HEK293 (cell line): ENCODE data around the gene GALNT16.

ENCODE experiments used
- CTCF ChIA-PET: fragments of 350-600 bp; formaldehyde crosslinking; extraction: SDS; loops from one replicate; lab custom pipeline; 2021; ENCODE audit warnings: antibody characterized with exemption; lab: Yijun Ruan, JAX
- POLR2A ChIA-PET: fragments of 300-600 bp; formaldehyde crosslinking; extraction: SDS; loops from one replicate; lab custom pipeline; 2020; ENCODE audit warnings: antibody characterized with exemption, inconsistent platforms; lab: Yijun Ruan, JAX
- H3K27ac ChIP-seq: fragments of 200-500 bp; sonication (Bioruptor generic); 2 replicates; pipeline ENCODE4 v1.5.1; 2014; ENCODE audit warnings: low read depth, low read length, control low read depth, inconsistent platforms; ENCODE audit errors: extremely low read depth
- H3K36me3 ChIP-seq, 2 experiments: fragments of 200-500 bp in 1 of 2; sonication (Bioruptor generic) in 1 of 2; 1 replicate in 1 of 2; 2 replicates in 1 of 2; pipeline ENCODE4 v1.5.1; 2014 to 2017; ENCODE audit warnings: inconsistent platforms in 2 of 2, low read length in 2 of 2; ENCODE audit not compliant: control insufficient read depth in 2 of 2, insufficient read depth in 1 of 2
- H3K4me1 ChIP-seq: fragments of 200-500 bp; sonication (Bioruptor generic); 2 replicates; pipeline ENCODE4 v1.5.1; 2014; ENCODE audit warnings: mild to moderate bottlenecking, low read length, inconsistent platforms; ENCODE audit not compliant: control insufficient read depth, insufficient read depth
- H3K4me3 ChIP-seq: 2 replicates; pipeline ENCODE4 v1.5.1; 2011; ENCODE audit warnings: low read depth, mild to moderate bottlenecking, control low read depth, low read length, moderate library complexity
- H3K9me3 ChIP-seq: fragments of 200-500 bp; sonication (Bioruptor generic); 2 replicates; pipeline ENCODE4 v1.5.1; 2014; ENCODE audit warnings: low read depth, low read length, inconsistent platforms; ENCODE audit not compliant: control insufficient read depth, insufficient read depth
- FEZF1 ChIP-seq: fragments of 450-650 bp; formaldehyde crosslinking; IDR thresholded peaks from 2 replicates; pipeline ENCODE4 v1.5.1; 2016; ENCODE audit warnings: missing biosample characterization, missing genetic modification characterization
- GLI2 ChIP-seq: fragments of 450-650 bp; formaldehyde crosslinking; IDR thresholded peaks from 2 replicates; pipeline ENCODE4; 2017; ENCODE audit warnings: missing biosample characterization, missing genetic modification characterization, low read depth, borderline replicate concordance
- KLF10 ChIP-seq: fragments of 450-650 bp; IDR thresholded peaks from 2 replicates; pipeline ENCODE4 v1.5.1; 2018; ENCODE audit warnings: missing biosample characterization, mild to moderate bottlenecking, missing genetic modification characterization
- KLF7 ChIP-seq: fragments of 450-650 bp; formaldehyde crosslinking; IDR thresholded peaks from 2 replicates; pipeline ENCODE4 v1.5.1; 2016; ENCODE audit warnings: missing biosample characterization, missing genetic modification characterization, borderline replicate concordance
- OSR2 ChIP-seq: fragments of 450-650 bp; formaldehyde crosslinking; IDR thresholded peaks from 2 replicates; pipeline ENCODE4 v1.5.1; 2016; ENCODE audit warnings: missing biosample characterization, missing genetic modification characterization
- PRDM6 ChIP-seq: fragments of 450-650 bp; formaldehyde crosslinking; IDR thresholded peaks from 2 replicates; pipeline ENCODE4 v1.5.1; 2017; ENCODE audit warnings: missing biosample characterization, missing genetic modification characterization
- TCF7L2 ChIP-seq: IDR thresholded peaks from 2 replicates; pipeline ENCODE4 v1.6.1; 2011; ENCODE audit warnings: low read depth, mild to moderate bottlenecking, inconsistent platforms, low read length, moderate library complexity, borderline replicate concordance
- WT1 ChIP-seq: fragments of 450-650 bp; formaldehyde crosslinking; IDR thresholded peaks from 2 replicates; pipeline ENCODE4 v1.5.1; 2016; ENCODE audit warnings: missing biosample characterization, missing genetic modification characterization
- YY1 ChIP-seq: fragments of 450-650 bp; formaldehyde crosslinking; IDR thresholded peaks from 2 replicates; pipeline ENCODE4 v1.5.1; 2018; ENCODE audit warnings: missing biosample characterization, missing genetic modification characterization
- ZBTB21 ChIP-seq: fragments of 450-650 bp; formaldehyde crosslinking; IDR thresholded peaks from 2 replicates; pipeline ENCODE4 v1.5.1; 2017; ENCODE audit warnings: missing biosample characterization, missing genetic modification characterization
- ZBTB7A ChIP-seq: fragments of 450-650 bp; formaldehyde crosslinking; IDR thresholded peaks from 2 replicates; pipeline ENCODE4 v1.5.1; 2016; ENCODE audit warnings: low read depth, missing biosample characterization, missing genetic modification characterization
- ZNF132 ChIP-seq: fragments of 450-650 bp; formaldehyde crosslinking; IDR thresholded peaks from 2 replicates; pipeline ENCODE4 v1.5.1; 2017; ENCODE audit warnings: missing biosample characterization, missing genetic modification characterization, borderline replicate concordance
- ZNF155 ChIP-seq: fragments of 450-650 bp; formaldehyde crosslinking; IDR thresholded peaks from 2 replicates; pipeline ENCODE4 v1.5.1; 2016; ENCODE audit warnings: missing biosample characterization, missing genetic modification characterization
- ZNF157 ChIP-seq: fragments of 450-650 bp; formaldehyde crosslinking; IDR thresholded peaks from 2 replicates; pipeline ENCODE4 v1.5.1; 2016; ENCODE audit warnings: missing biosample characterization, missing genetic modification characterization
- ZNF23 ChIP-seq: fragments of 450-650 bp; formaldehyde crosslinking; IDR thresholded peaks from 2 replicates; pipeline ENCODE4 v1.5.1; 2016; ENCODE audit warnings: missing biosample characterization, missing genetic modification characterization, borderline replicate concordance
- ZNF394 ChIP-seq: fragments of 450-650 bp; formaldehyde crosslinking; IDR thresholded peaks from 2 replicates; pipeline ENCODE4 v1.5.1; 2016; ENCODE audit warnings: missing biosample characterization, missing genetic modification characterization, mild to moderate bottlenecking, moderate library complexity, borderline replicate concordance
- ZNF561 ChIP-seq: fragments of 450-650 bp; IDR thresholded peaks from 2 replicates; pipeline ENCODE4 v1.5.1; 2018; ENCODE audit warnings: missing biosample characterization, missing genetic modification characterization, borderline replicate concordance
- ZNF623 ChIP-seq: fragments of 450-650 bp; formaldehyde crosslinking; IDR thresholded peaks from 2 replicates; pipeline ENCODE4 v1.5.1; 2016; ENCODE audit warnings: missing biosample characterization, missing genetic modification characterization
- ZNF658 ChIP-seq: fragments of 450-650 bp; formaldehyde crosslinking; IDR thresholded peaks from 2 replicates; pipeline ENCODE4; 2016; ENCODE audit warnings: missing biosample characterization, missing genetic modification characterization
- TF ChIP-seq, protein P1 (sequence below): fragments of 450-650 bp; formaldehyde crosslinking; IDR thresholded peaks from 2 replicates; pipeline ENCODE4 v1.5.1; 2016; ENCODE audit warnings: missing biosample characterization, missing genetic modification characterization
- TF ChIP-seq, protein P2 (sequence below): fragments of 450-650 bp; formaldehyde crosslinking; IDR thresholded peaks from 2 replicates; pipeline ENCODE4 v1.5.1; 2016; ENCODE audit warnings: missing biosample characterization, missing genetic modification characterization

Gene GALNT16

DNA sequence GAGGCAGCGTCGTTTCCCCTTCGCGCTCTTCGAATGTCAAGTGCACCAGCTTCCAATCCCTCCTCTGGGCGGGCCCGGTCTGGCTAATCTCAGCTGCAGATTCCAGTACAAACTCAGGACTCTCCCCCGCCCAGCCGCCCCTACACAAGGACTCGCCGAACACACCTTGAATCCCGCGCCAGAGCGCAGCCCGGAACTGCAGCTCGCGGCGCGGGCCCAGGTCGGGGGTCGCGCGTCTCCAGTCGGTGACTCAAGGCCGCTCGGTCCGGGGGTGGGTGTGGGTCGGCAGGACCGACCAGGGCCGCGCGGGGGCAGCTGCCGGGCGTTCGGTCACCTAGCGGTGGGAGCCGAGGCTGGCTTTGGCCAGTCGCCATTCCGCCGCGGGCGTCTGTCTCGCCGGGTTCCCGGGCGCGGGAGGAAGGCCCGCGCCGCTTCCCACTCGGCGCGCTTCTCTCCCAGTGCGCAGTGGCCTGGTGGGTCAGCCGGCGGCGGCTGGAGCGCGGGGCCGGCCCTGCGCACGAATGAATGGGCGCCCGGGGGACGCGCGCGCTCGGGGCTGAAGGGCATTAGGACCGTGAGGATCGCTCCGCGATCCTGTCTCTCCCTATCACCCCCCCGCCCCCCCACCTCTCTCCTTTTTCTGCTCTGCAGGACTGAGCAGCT, at the start of gene GALNT16 (continued):
- TF ChIP-seq, protein P1, sequence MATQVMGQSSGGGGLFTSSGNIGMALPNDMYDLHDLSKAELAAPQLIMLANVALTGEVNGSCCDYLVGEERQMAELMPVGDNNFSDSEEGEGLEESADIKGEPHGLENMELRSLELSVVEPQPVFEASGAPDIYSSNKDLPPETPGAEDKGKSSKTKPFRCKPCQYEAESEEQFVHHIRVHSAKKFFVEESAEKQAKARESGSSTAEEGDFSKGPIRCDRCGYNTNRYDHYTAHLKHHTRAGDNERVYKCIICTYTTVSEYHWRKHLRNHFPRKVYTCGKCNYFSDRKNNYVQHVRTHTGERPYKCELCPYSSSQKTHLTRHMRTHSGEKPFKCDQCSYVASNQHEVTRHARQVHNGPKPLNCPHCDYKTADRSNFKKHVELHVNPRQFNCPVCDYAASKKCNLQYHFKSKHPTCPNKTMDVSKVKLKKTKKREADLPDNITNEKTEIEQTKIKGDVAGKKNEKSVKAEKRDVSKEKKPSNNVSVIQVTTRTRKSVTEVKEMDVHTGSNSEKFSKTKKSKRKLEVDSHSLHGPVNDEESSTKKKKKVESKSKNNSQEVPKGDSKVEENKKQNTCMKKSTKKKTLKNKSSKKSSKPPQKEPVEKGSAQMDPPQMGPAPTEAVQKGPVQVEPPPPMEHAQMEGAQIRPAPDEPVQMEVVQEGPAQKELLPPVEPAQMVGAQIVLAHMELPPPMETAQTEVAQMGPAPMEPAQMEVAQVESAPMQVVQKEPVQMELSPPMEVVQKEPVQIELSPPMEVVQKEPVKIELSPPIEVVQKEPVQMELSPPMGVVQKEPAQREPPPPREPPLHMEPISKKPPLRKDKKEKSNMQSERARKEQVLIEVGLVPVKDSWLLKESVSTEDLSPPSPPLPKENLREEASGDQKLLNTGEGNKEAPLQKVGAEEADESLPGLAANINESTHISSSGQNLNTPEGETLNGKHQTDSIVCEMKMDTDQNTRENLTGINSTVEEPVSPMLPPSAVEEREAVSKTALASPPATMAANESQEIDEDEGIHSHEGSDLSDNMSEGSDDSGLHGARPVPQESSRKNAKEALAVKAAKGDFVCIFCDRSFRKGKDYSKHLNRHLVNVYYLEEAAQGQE (tag by site-specific recombination) = no peak
- no peak for TF ChIP-seq ZBTB7A (tag by site-specific recombination)
- TF ChIP-seq ZNF623 (tag by site-specific recombination) = no peak
- no peak for TF ChIP-seq ZNF23 (tag by site-specific recombination)
- no peak for TF ChIP-seq ZNF658 (tag by site-specific recombination)
- TF ChIP-seq YY1 (tag by site-specific recombination) = 0 out of 2 replicates have a peak, but pooled peaks have one; percentile 28
- TF ChIP-seq, protein P2, sequence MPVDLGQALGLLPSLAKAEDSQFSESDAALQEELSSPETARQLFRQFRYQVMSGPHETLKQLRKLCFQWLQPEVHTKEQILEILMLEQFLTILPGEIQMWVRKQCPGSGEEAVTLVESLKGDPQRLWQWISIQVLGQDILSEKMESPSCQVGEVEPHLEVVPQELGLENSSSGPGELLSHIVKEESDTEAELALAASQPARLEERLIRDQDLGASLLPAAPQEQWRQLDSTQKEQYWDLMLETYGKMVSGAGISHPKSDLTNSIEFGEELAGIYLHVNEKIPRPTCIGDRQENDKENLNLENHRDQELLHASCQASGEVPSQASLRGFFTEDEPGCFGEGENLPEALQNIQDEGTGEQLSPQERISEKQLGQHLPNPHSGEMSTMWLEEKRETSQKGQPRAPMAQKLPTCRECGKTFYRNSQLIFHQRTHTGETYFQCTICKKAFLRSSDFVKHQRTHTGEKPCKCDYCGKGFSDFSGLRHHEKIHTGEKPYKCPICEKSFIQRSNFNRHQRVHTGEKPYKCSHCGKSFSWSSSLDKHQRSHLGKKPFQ = no peak
- TF ChIP-seq ZNF157 = no peak
- no peak for TF ChIP-seq ZNF394 (tag by site-specific recombination)
- TF ChIP-seq GLI2 (tag by site-specific recombination) = no peak

DNA sequence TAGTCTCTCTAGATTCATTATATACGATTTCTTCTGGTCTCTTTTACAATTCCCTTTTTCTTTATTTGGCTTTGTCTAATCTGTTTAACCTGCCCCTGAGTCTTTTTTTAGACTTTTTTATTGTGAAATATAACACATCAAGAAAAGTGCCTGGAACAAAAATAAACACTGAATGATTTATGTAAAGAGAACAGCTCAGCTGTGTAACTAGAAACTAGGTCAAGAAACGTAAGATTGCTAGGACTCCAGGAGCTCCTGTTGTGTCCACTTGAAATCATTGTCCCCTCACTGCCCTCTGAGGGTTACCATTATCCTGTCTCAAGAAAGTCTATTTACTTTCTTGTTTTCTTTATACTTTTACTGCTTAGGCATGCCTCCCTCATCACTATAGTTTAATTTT, 45.6 kb upstream of the GALNT16 start:
- H3K4me1 ChIP-seq = peaks cover 5% of the 10 kb centered on the region; the same call in 1 of the 2 replicates
- ChIA-PET CTCF (interaction anchor here (0.6 to 1.0 kb wide), 2 partner anchors 13 to 101 kb away, joined by 3 to 5 read pairs; no protein-coding TSS in a partner anchor), POLR2A (no interaction called here)
- H3K36me3 ChIP-seq = peaks cover 18 to 24% of the 10 kb centered on the region in 2 experiments; a peak in 2 of 3 replicates
- no peak overlapping the region for H3K27ac ChIP-seq
- H3K4me3 ChIP-seq = no peak overlapping the region
- no peaks in the 10 kb centered on the region for H3K9me3 ChIP-seq
- TF ChIP-seq KLF10 (tag by site-specific recombination) (no peak), WT1 (tag by site-specific recombination) (peak; percentile 24; the same call in 1 of the 2 replicates), ZNF155 (tag by site-specific recombination) (no peak), PRDM6 (tag by site-specific recombination) (peak; percentile 91), KLF7 (no peak), TCF7L2 (0 out of 2 replicates have a peak, but pooled peaks have one; percentile 32), FEZF1 (peak; percentile 83), OSR2 (peak; percentile 14; the same call in 1 of the 2 replicates), ZBTB21 (tag by site-specific recombination) (no peak), ZNF132 (tag by site-specific recombination) (no peak), ZNF561 (0 out of 2 replicates have a peak, but pooled peaks have one; percentile 22)
